Stimulated activated CD8-positive, alpha-beta memory T cell treated with anti-CD3 and anti-CD28 coated beads, Interleukin-7, amount 100 ng/mL, for 24 hours (primary cell): ENCODE results near the gene MSI2.

ENCODE experiments used
- DNase-seq: peaks from one replicate; pipeline ENCODE4 v3.0.0-alpha.2; 2020; ENCODE audit warnings: low read depth

Gene MSI2

GRCh38 chr17:57530026-57530425, 273.7 kb downstream of the MSI2 start:
- DNase-seq, result no peak

GRCh38 chr17:57530508-57530907, 274.2 kb downstream of the MSI2 start:
- no peak for DNase-seq

- no peak for DNase-seq
Measured at GRCh38 chr17:57531078-57531477, 274.8 kb downstream of the MSI2 start.

GRCh38 chr17:57531648-57532504, 275.6 kb downstream of the MSI2 start:
- DNase-seq, result no peak

GRCh38 chr17:57532556-57532955, 276.2 kb downstream of the MSI2 start:
- no peak for DNase-seq

GRCh38 chr17:57532966-57533365, 276.6 kb downstream of the MSI2 start:
- no peak for DNase-seq

GRCh38 chr17:57533684-57534305, 277.5 kb downstream of the MSI2 start:
- no peak for DNase-seq

- no peak for DNase-seq
Measured at GRCh38 chr17:57534863-57535248, 278.5 kb downstream of the MSI2 start.

GRCh38 chr17:57535249-57535966, 279.1 kb downstream of the MSI2 start:
- no peak for DNase-seq

- no peak for DNase-seq
Measured at GRCh38 chr17:57536289-57536688, 280.0 kb downstream of the MSI2 start.

GRCh38 chr17:57536789-57537523, 280.6 kb downstream of the MSI2 start:
- DNase-seq, result no peak

- no peak for DNase-seq
Measured at GRCh38 chr17:57537524-57538410, 281.4 kb downstream of the MSI2 start.

GRCh38 chr17:57538736-57539456, 282.6 kb downstream of the MSI2 start:
- DNase-seq, result no peak

GRCh38 chr17:57539529-57540301, 283.4 kb downstream of the MSI2 start:
- no peak for DNase-seq

GRCh38 chr17:57540596-57540995, 284.3 kb downstream of the MSI2 start:
- no peak for DNase-seq

GRCh38 chr17:57541049-57541448, 284.7 kb downstream of the MSI2 start:
- DNase-seq, result no peak

- DNase-seq, result no peak
Measured at GRCh38 chr17:57541472-57542394, 285.4 kb downstream of the MSI2 start.

- no peak for DNase-seq
Measured at GRCh38 chr17:57542510-57542909, 286.2 kb downstream of the MSI2 start.

GRCh38 chr17:57543230-57543629, 286.9 kb downstream of the MSI2 start:
- no peak for DNase-seq
